GM12878 (cell line): Measurements from ENCODE around the gene BEST1.

Source experiments
- CHD2 ChIP-seq: IDR thresholded peaks from 2 replicates; pipeline ENCODE4 v1.6.1; 2011; ENCODE audit warnings: low read depth, low read length, improper control_type of control experiment, borderline replicate concordance
- EGR1 ChIP-seq, 2 experiments: IDR thresholded peaks; 1 replicate in 1 of 2; 2 replicates in 1 of 2; pipeline ENCODE4 v1.6.1; 2011 to 2012; ENCODE audit warnings: low read depth in 2 of 2, low read length in 2 of 2, borderline replicate concordance in 1 of 2, mild to moderate bottlenecking in 1 of 2, moderate library complexity in 1 of 2
- NRF1 ChIP-seq: conservative IDR thresholded peaks from 2 replicates; pipeline ENCODE4 v1.6.1; 2011; ENCODE audit warnings: mild to moderate bottlenecking, low read depth, low read length, improper control_type of control experiment
- TF ChIP-seq, protein P1 (sequence below): fragments of 450-650 bp; IDR thresholded peaks from 2 replicates; pipeline ENCODE4 v1.6.1; 2017; ENCODE audit warnings: mild to moderate bottlenecking
- TF ChIP-seq, protein P2 (sequence below), 3 experiments: IDR thresholded peaks in 2 of 3; conservative IDR thresholded peaks in 1 of 3; 2 replicates each; pipeline ENCODE4 v1.5.1; 2011; ENCODE audit warnings: low read depth in 3 of 3, low read length in 3 of 3, mild to moderate bottlenecking in 3 of 3, control low read depth in 2 of 3, moderate library complexity in 2 of 3, inconsistent platforms in 1 of 3, mixed read lengths in 1 of 3; ENCODE audit not compliant: control insufficient read depth in 2 of 3, insufficient read depth in 1 of 3; ENCODE audit errors: extremely low read depth in 1 of 3

DNA sequence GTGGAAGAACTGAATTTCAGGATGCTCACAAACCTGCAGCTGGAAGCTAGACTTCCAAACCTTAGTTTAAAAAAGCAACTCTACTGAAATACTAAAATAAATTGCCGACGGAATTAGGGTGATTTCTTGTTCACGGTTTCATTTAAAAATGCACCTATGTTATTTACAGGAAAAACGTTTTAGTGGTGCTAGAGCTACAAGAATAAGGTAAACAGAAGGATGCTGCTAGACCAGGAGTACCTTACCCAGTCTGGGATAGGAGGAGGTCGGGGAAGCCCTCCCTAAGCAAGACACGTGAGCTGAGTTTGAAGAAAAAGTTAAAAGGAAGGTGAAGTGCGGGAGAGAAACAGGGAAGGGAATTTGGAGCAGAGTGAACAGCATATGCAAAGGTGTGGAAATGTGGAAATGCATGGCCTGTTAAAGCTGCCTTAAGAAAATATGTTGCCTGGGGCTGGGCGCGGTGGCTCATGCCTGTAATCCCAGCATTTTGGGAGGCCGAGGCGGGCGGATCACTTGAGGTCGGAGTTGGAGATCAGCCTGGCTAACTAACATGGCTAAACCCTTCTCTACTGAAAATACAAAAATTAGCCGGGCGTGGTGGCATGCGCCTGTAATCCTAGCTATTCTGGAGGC lies 18.7 kb downstream of the BEST1 start:
- TF ChIP-seq, protein P1, sequence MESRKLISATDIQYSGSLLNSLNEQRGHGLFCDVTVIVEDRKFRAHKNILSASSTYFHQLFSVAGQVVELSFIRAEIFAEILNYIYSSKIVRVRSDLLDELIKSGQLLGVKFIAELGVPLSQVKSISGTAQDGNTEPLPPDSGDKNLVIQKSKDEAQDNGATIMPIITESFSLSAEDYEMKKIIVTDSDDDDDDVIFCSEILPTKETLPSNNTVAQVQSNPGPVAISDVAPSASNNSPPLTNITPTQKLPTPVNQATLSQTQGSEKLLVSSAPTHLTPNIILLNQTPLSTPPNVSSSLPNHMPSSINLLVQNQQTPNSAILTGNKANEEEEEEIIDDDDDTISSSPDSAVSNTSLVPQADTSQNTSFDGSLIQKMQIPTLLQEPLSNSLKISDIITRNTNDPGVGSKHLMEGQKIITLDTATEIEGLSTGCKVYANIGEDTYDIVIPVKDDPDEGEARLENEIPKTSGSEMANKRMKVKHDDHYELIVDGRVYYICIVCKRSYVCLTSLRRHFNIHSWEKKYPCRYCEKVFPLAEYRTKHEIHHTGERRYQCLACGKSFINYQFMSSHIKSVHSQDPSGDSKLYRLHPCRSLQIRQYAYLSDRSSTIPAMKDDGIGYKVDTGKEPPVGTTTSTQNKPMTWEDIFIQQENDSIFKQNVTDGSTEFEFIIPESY = no peak
- TF ChIP-seq CHD2 (no peak), EGR1 (IDR thresholded peaks at IDR 0.05; ENCODE audit: borderline replicate concordance in 1 of 2, low read depth in 2 of 2, low read length in 2 of 2) (no peak), NRF1 (no peak)
- TF ChIP-seq, protein P2, sequence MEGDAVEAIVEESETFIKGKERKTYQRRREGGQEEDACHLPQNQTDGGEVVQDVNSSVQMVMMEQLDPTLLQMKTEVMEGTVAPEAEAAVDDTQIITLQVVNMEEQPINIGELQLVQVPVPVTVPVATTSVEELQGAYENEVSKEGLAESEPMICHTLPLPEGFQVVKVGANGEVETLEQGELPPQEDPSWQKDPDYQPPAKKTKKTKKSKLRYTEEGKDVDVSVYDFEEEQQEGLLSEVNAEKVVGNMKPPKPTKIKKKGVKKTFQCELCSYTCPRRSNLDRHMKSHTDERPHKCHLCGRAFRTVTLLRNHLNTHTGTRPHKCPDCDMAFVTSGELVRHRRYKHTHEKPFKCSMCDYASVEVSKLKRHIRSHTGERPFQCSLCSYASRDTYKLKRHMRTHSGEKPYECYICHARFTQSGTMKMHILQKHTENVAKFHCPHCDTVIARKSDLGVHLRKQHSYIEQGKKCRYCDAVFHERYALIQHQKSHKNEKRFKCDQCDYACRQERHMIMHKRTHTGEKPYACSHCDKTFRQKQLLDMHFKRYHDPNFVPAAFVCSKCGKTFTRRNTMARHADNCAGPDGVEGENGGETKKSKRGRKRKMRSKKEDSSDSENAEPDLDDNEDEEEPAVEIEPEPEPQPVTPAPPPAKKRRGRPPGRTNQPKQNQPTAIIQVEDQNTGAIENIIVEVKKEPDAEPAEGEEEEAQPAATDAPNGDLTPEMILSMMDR (IDR thresholded peaks at IDR 0.05 in 2 of 3, conservative IDR thresholded peaks at IDR 0.05 in 1 of 3; ENCODE audit: control insufficient read depth in 2 of 3, extremely low read depth in 1 of 3, insufficient read depth in 1 of 3, low read depth in 3 of 3, low read length in 3 of 3) = no peak
